Panc1 (cell line): Measurements from ENCODE around the gene EHBP1L1.

ENCODE experiments used
- CTCF ChIP-seq: fragments of 450-650 bp; IDR thresholded peaks from 2 replicates; pipeline ENCODE4 v1.5.1; 2017; ENCODE audit warnings: mild to moderate bottlenecking
- POLR2AphosphoS5 ChIP-seq: IDR thresholded peaks from 2 replicates; pipeline ENCODE4 v1.6.1; 2012; ENCODE audit warnings: mild to moderate bottlenecking, low read depth, low read length, moderate library complexity

- TF ChIP-seq CTCF (no peak), POLR2AphosphoS5 (no peak)
Measured at GRCh38 chr11:65569164-65569972, 6.5 kb upstream of the EHBP1L1 start.
